Cerebellar cortex (tissue), 1 donor: ENCODE results near the gene IMPG1.

Experiments used
- DNase-seq: peaks from one replicate; pipeline ENCODE4 v3.0.0-alpha.2; 2015; ENCODE audit warnings: low spot score

IMPG1 gene, protein sequence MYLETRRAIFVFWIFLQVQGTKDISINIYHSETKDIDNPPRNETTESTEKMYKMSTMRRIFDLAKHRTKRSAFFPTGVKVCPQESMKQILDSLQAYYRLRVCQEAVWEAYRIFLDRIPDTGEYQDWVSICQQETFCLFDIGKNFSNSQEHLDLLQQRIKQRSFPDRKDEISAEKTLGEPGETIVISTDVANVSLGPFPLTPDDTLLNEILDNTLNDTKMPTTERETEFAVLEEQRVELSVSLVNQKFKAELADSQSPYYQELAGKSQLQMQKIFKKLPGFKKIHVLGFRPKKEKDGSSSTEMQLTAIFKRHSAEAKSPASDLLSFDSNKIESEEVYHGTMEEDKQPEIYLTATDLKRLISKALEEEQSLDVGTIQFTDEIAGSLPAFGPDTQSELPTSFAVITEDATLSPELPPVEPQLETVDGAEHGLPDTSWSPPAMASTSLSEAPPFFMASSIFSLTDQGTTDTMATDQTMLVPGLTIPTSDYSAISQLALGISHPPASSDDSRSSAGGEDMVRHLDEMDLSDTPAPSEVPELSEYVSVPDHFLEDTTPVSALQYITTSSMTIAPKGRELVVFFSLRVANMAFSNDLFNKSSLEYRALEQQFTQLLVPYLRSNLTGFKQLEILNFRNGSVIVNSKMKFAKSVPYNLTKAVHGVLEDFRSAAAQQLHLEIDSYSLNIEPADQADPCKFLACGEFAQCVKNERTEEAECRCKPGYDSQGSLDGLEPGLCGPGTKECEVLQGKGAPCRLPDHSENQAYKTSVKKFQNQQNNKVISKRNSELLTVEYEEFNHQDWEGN

GRCh38 chr6:76072562-76072961, at the start of gene IMPG1:
Gene IMPG1 (minus strand): TSS chr6:76072662. CDS start chr6:76072488, 174 bp downstream.
- DNase-seq = peak; percentile 3

DNA sequence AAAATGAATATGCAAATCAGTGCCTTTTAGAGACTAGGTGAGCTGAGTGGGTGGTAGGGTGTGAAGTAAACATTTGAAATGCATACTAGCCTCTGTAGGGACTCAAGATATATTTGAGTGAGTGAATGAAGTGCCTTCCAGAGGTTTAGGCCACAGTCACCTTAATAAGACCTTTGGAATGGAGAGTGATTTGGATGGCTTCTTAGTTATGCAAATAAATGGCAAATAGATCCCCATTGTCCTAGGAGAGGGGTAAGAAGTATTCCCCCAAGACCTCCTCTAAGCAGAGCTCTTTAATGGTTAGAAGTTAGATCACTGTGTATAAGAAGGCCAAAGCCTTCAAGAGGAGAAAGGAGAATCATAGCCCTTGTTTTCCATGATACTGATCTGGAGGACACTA, 47.8 kb upstream of the IMPG1 start:
- no peak for DNase-seq

GRCh38 chr6:76073281-76073680, 819 bp upstream of the IMPG1 start:
- no peak for DNase-seq

DNA sequence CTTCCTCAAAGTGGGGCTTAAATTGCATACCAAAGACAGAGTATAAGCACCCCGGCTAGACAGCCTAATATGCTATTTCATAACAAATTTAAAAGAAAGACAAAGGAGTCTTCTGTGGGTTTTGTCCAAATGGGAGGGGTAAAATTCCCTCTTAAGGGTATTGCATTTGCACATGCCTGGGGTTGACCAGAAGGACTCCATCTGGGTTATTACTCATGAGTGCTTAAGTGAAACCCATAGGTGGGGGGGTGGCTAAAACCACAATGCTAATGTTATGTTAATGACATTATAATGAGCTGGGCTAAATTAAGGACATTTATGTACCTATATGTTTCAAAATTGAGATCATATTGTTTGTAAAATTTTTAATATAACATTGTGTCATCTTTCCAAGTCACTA, 15.0 kb downstream of the IMPG1 start:
- DNase-seq = no peak

DNA sequence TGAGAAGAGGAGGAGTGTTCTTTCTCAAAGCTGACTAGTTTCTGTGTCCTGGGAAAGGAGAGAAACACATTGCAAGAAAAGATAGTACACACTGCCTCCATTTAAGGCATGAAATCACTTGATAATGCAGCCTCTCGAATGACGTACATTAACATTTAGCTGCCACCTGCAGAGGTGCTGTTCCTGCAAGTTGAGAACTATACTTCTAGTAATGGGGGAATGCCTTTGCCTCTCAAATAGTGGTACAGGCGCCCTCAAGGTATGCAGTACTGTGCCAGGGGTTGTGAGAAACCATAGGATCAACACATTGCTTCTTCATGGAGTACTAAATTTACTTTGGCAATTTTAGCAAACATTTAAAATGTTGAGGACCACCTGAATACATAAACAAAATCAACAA, 20.1 kb downstream of the IMPG1 start:
- no peak for DNase-seq

- DNase-seq = no peak
Measured at GRCh38 chr6:76043690-76044089, 28.8 kb downstream of the IMPG1 start.

- DNase-seq = no peak
Measured at GRCh38 chr6:76035713-76036112, 36.7 kb downstream of the IMPG1 start.

- no peak for DNase-seq
Measured at GRCh38 chr6:76026101-76026500, 46.4 kb downstream of the IMPG1 start.

DNA sequence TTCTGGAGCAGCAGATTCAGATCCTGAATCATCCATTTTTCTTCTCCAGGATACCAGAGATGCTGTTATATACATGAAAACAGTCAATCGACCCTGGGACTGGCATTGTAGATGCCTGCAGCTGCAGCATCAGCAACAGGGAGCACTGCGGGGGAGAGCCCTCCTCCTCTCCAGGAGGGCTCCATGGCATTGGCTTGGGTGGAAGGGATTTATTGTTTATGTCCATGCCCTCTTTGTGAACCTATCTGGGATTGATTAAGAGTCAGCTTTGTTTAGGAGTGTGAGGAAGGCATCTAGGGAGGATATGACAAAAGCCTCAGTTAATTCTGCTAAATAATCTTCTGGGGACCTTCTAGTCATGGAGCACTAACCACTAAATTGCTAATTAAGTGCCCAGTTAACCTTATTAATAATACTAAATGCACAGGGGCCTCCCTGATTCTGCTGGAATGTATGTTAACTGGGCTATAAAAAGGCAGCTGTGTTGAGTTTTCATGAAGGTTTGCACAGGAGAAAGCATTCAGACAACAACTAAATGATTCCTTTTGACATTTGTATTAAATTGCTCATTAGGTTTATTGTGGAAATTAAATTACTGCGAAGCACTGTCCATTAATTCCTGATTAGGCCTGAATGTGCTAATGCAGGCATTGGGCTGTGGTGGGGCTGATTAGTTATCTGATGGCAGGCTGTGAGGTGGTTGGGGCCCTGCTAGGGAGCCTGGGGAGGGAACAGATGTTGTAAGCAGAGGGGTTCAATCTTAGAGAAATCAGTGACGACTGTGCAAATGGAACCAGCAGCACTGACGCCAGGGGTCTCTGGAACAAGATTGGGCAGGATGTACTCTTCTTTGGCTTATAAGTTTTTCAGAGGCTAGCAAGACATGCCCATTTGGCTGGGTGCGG, 57.6 kb downstream of the IMPG1 start:
- DNase-seq = no peak

DNA sequence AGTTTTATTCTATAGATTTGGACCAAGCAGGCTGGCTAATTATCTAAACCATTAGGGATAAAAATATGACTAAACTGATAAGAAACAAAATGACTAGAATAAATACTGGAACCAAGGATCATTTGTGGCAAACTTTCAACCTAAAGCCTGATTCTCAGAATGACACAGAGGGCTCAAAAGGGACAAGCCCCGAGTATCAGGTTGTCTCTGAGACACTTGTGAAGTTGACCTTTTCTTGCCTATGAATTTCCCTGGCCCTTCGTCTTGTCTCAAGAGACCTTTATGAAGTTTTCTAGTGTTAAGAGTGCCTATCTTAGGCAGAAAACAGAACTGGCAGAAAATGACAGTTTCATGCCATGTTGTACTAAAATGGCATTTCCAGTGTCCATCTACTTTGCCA, 68.3 kb downstream of the IMPG1 start:
- no peak for DNase-seq

DNA sequence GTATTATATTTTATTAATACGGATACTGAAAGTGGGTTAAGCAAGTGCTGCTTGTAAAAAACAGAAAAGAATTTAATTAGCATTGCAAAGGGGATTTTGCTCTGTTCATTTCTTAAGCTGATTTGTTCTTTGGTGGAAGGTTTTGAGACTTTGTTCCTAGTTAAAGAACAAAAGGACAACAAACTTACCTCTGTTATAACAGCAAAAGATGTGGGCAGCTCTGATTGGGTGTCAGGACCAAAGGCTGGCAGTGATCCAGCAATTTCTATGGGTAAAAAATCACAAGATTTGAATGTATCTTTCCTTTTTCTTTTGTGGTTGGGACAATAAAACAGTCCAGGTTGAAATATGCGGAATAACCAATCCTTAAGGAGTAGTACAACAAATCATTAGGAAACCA, 68.8 kb downstream of the IMPG1 start:
- DNase-seq = no peak

DNA sequence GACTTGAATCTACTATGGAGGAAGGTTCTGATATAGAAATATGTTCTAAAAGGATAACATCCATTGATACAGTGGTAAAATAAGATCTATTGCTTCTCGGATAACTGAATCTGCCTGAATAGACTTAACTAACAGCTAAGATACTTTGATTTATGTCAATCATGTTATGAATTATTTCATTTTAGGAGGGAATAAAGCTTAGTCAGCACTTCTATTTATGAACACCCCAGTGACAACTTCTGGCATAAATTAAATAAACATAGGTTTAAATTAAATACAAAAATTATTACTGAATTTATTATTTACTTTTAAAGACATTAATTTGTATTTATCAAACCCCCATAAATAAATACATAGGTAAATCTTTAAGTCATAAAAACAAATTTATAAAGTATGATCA, 69.3 kb downstream of the IMPG1 start:
- no peak for DNase-seq

- no peak for DNase-seq
Measured at GRCh38 chr6:76000629-76001028, 71.8 kb downstream of the IMPG1 start.

DNA sequence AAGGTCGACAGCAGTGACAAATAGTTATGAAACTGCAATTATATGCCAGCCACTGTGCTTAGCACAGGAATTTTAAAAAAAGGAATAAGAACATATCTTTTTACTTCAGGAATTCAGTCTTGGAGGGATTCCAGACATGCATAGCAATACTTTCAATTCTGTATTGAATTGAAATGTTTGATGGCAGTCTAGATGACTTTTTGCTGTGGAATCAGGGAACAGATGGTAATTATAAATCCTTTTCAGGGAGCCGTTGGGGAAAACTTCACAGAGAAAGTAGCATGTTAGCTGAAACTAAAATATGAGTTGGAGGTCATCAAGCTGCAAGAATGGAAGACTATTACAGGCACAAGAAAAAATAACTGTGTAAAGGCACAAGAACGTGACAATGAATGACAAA, 74.8 kb downstream of the IMPG1 start:
- peak; percentile 3 for DNase-seq

GRCh38 chr6:75993236-75994162, 79.0 kb downstream of the IMPG1 start:
- no peak for DNase-seq

GRCh38 chr6:75991941-75992340, 80.5 kb downstream of the IMPG1 start:
- DNase-seq = no peak

DNA sequence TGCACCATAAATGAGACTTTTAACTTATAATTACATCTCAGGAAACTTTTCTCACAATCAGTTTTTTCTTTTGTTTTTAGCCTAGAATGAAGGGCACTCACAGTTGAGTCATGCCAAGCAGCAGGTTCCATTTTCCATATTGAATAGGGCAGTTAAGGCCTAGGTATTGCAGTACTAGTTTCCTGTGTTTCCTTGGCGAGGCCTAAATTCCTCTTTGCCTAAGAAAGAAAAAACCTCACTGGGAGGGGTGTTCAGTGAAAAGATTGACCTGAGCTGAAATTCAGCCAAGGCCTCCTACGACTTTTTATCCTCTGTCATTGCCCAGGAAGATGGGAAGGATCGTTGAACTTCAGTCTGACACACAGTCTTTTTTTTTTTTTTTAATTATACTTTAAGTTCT, 85.5 kb downstream of the IMPG1 start:
- DNase-seq = no peak

DNA sequence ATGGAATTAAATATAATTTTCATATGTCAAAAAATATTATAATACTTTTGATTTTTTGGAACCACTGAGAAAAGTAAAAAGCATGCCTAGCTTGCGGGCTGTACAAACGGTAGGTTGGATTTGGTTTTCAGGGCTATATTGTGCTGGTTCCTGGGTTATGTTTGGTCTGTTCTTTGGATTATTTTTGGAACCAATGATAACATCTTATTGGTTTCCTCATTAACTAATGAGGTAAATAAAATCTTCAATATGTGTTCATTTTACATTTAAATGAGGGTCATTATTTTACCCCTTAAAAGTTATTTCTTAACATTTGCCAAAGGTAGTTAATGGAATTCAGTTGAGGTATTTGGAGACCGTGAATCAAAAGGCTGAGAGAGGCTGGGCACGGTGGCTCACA, 96.6 kb downstream of the IMPG1 start:
- no peak for DNase-seq

DNA sequence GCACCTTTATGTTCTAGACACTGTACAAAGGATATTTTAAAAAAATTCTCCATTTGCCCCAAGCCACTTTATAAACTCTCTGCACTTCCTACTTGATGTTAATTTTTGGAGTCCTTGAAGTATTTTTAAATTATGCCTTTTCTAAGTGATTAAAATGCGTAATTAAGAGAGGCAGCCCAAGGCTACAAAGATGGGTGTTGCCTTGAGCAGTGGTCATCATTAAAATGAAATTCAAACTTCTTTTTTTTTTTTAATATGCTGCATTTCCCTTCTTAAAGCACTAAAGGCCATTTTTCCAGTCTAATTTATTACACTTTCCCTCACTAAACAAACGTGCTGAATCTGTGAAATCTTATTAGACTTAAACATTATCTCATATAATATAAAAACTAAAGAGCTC, 102.4 kb downstream of the IMPG1 start:
- DNase-seq = no peak

GRCh38 chr6:75968143-75968542, 104.3 kb downstream of the IMPG1 start:
- no peak for DNase-seq

GRCh38 chr6:75963569-75963968, 108.9 kb downstream of the IMPG1 start:
- no peak for DNase-seq
